ENCODE data around the gene GABRB3.

Gene GABRB3

GRCh38 chr15:26757141-26757540, 15.7 kb downstream of the GABRB3 start (continued):
- TF ChIP-seq POU6F1 (CRISPR knock-in tag; IDR thresholded peaks at IDR 0.05; ENCODE audit: borderline replicate concordance, low read depth) (no peak), ZNF70 (CRISPR knock-in tag; IDR thresholded peaks at IDR 0.05) (no peak), TCF4 (CRISPR knock-in tag; IDR thresholded peaks at IDR 0.05; ENCODE audit: borderline replicate concordance) (no peak), ZFP30 (CRISPR knock-in tag; IDR thresholded peaks at IDR 0.05) (no peak), PATZ1 (CRISPR knock-in tag; IDR thresholded peaks at IDR 0.05; ENCODE audit: borderline replicate concordance) (no peak)

GRCh38 chr15:26744894-26745293, 28.0 kb downstream of the GABRB3 start:
- TF ChIP-seq ZFP30 (CRISPR knock-in tag; IDR thresholded peaks at IDR 0.05) (no peak), ZFP3 (CRISPR knock-in tag; IDR thresholded peaks at IDR 0.05) (no peak), ISL1 (CRISPR knock-in tag; IDR thresholded peaks at IDR 0.05) (no peak), GLIS3 (CRISPR knock-in tag; IDR thresholded peaks at IDR 0.05) (no peak), TSHZ2 (CRISPR knock-in tag; IDR thresholded peaks at IDR 0.05) (no peak), CSDC2 (CRISPR knock-in tag; IDR thresholded peaks at IDR 0.05) (no peak), ZNF8 (CRISPR knock-in tag; IDR thresholded peaks at IDR 0.05) (no peak), CREB5 (CRISPR knock-in tag; IDR thresholded peaks at IDR 0.05; ENCODE audit: low read depth) (no peak)
- no peak for ATAC-seq

- TF ChIP-seq SNAI2 (CRISPR knock-in tag; IDR thresholded peaks at IDR 0.05): no peak
- no peak for TF ChIP-seq ARNTL (CRISPR knock-in tag; IDR thresholded peaks at IDR 0.05; ENCODE audit: borderline replicate concordance, low read depth)
- no peak for TF ChIP-seq ZC3H10 (CRISPR knock-in tag; IDR thresholded peaks at IDR 0.05)
- TF ChIP-seq OSR1 (CRISPR knock-in tag; IDR thresholded peaks at IDR 0.05): no peak
- no peak for TF ChIP-seq ZFP30 (CRISPR knock-in tag; IDR thresholded peaks at IDR 0.05)
- TF ChIP-seq TCF4 (CRISPR knock-in tag; IDR thresholded peaks at IDR 0.05; ENCODE audit: borderline replicate concordance): no peak
- no peak for TF ChIP-seq PATZ1 (CRISPR knock-in tag; IDR thresholded peaks at IDR 0.05; ENCODE audit: borderline replicate concordance)
- TF ChIP-seq RARB (CRISPR knock-in tag; IDR thresholded peaks at IDR 0.05): no peak
- no peak for TF ChIP-seq ZFP3 (CRISPR knock-in tag; IDR thresholded peaks at IDR 0.05)
- TF ChIP-seq ZNF565 (CRISPR knock-in tag; conservative IDR thresholded peaks at IDR 0.05; ENCODE audit: low read depth): no peak
- no peak for TF ChIP-seq CSDC2 (CRISPR knock-in tag; IDR thresholded peaks at IDR 0.05)
- ATAC-seq: no peak
These were observed 33.1 kb downstream of the GABRB3 start for GRCh38 chr15:26739791-26740190.

GRCh38 chr15:26738996-26739395, 33.9 kb downstream of the GABRB3 start:
- TF ChIP-seq TCF4 (CRISPR knock-in tag; IDR thresholded peaks at IDR 0.05; ENCODE audit: borderline replicate concordance) (no peak), SNAI2 (CRISPR knock-in tag; IDR thresholded peaks at IDR 0.05) (no peak), CREB5 (CRISPR knock-in tag; IDR thresholded peaks at IDR 0.05; ENCODE audit: low read depth) (no peak), RARB (CRISPR knock-in tag; IDR thresholded peaks at IDR 0.05) (no peak), BACH2 (CRISPR knock-in tag; IDR thresholded peaks at IDR 0.05; ENCODE audit: borderline replicate concordance) (no peak), ESRRG (CRISPR knock-in tag; IDR thresholded peaks at IDR 0.05) (no peak), TOX (CRISPR knock-in tag; IDR thresholded peaks at IDR 0.05; ENCODE audit: borderline replicate concordance) (no peak)
- no peak for ATAC-seq

Measured in SK-N-SH treated with all-trans-retinoic acid at 6 μM for 48 hours (cell line).